H1 (cell line): ENCODE results near the gene NR5A2. TPM values are rescaled to one million over a fixed set of nuclear protein-coding genes. Genes with fewer than 3 reads are reported as not detected.

Source experiments
- CTCF ChIA-PET: fragments of 300-600 bp; sonication (Branson Sonifier 250); formaldehyde crosslinking; loops from one replicate; lab custom pipeline; 2021; ENCODE audit not compliant: partially characterized antibody; lab: Charles Lee
- POLR2A ChIA-PET: fragments of 300-600 bp; sonication (Branson Sonifier 250); formaldehyde crosslinking; loops from one replicate; lab custom pipeline; 2021; ENCODE audit warnings: inconsistent platforms; ENCODE audit not compliant: partially characterized antibody; lab: Charles Lee
- DNase-seq, 2 experiments: peaks; one replicate each; pipeline versions ENCODE4 v3.0.0 to v3.0.0-alpha.2; 2010 to 2022; ENCODE audit warnings: low spot score in 2 of 2, low read depth in 1 of 2, mixed read lengths in 1 of 2
- FAIRE-seq: peaks from 2 replicates; lab custom pipeline; 2011; peaks lifted over from hg19 to GRCh38; lab: Jason Lieb, UNC
- H2AFZ ChIP-seq: 2 replicates; pipeline ENCODE4 v1.8.1; 2012; ENCODE audit warnings: low read length, inconsistent platforms
- H2AK5ac ChIP-seq: 2 replicates; pipeline ENCODE4 v1.6.1; 2013; ENCODE audit warnings: low read depth, low read length
- H2BK120ac ChIP-seq: replicated peaks from 2 replicates; pipeline ENCODE3; 2013; ENCODE audit warnings: low read depth, low read length, inconsistent platforms
- H2BK12ac ChIP-seq: 2 replicates; pipeline ENCODE4 v1.6.1; 2013; ENCODE audit warnings: low read depth, low read length
- H2BK15ac ChIP-seq: 2 replicates; pipeline ENCODE4 v1.6.1; 2013; ENCODE audit warnings: low read length
- H2BK20ac ChIP-seq: 2 replicates; pipeline ENCODE4 v1.6.1; 2013; ENCODE audit warnings: low read length
- H2BK5ac ChIP-seq: 2 replicates; pipeline ENCODE4 v1.6.1; 2013; ENCODE audit warnings: low read depth, low read length
- H3K14ac ChIP-seq: 2 replicates; pipeline ENCODE4 v1.6.1; 2013; ENCODE audit warnings: inconsistent platforms; ENCODE audit not compliant: insufficient read length
- H3K18ac ChIP-seq: 2 replicates; pipeline ENCODE4 v1.6.1; 2013; ENCODE audit warnings: low read length; ENCODE audit errors: extremely low read depth
- H3K23ac ChIP-seq: 2 replicates; pipeline ENCODE4 v1.6.1; 2013; ENCODE audit warnings: inconsistent platforms; ENCODE audit not compliant: insufficient read length
- H3K23me2 ChIP-seq: 2 replicates; pipeline ENCODE4 v1.6.1; 2013; ENCODE audit warnings: low read depth, low read length
- H3K27ac ChIP-seq: 2 replicates; pipeline ENCODE4 v1.6.1; 2011; ENCODE audit warnings: low read depth, low read length, inconsistent platforms
- H3K27me3 ChIP-seq, 4 experiments: replicated peaks in 1 of 4; 1 replicate in 1 of 4; 2 replicates in 3 of 4; pipeline versions ENCODE4 v1.6.1 to v1.8.1; 2011 to 2013; ENCODE audit warnings: low read length in 3 of 4, mild to moderate bottlenecking in 3 of 4, inconsistent platforms in 2 of 4, mixed read lengths in 2 of 4, moderate library complexity in 1 of 4; ENCODE audit not compliant: control insufficient read depth in 3 of 4, insufficient read depth in 3 of 4; ENCODE audit errors: extremely low read depth in 1 of 4
- H3K36me3 ChIP-seq, 4 experiments: 2 replicates each; pipeline versions ENCODE4 v1.6.1 to v1.8.1; 2011 to 2013; ENCODE audit warnings: mild to moderate bottlenecking in 4 of 4, low read length in 3 of 4, moderate library complexity in 2 of 4, control low read depth in 1 of 4, inconsistent platforms in 1 of 4; ENCODE audit not compliant: insufficient read depth in 4 of 4, control insufficient read depth in 2 of 4
- H3K4ac ChIP-seq: replicated peaks from 2 replicates; pipeline ENCODE3; 2013; ENCODE audit warnings: low read length, low read depth, mixed read lengths, inconsistent platforms; ENCODE audit not compliant: insufficient read length
- H3K4me1 ChIP-seq, 4 experiments: replicated peaks in 1 of 4; 1 replicate in 1 of 4; 2 replicates in 3 of 4; pipeline versions ENCODE4 v1.6.1 to v1.8.1; 2011 to 2013; ENCODE audit warnings: low read length in 3 of 4, inconsistent platforms in 2 of 4, mixed read lengths in 1 of 4; ENCODE audit not compliant: insufficient read depth in 4 of 4, control insufficient read depth in 3 of 4
- H3K4me2 ChIP-seq, 2 experiments: 2 replicates each; pipeline versions ENCODE4 v1.6.1 to v1.8.1; 2011 to 2013; ENCODE audit warnings: low read depth in 2 of 2, low read length in 2 of 2, control low read depth in 1 of 2, inconsistent platforms in 1 of 2, mild to moderate bottlenecking in 1 of 2; ENCODE audit not compliant: insufficient read depth in 1 of 2
- H3K4me3 ChIP-seq, 4 experiments: fragments of 200-600, 300-600 bp in 1 of 4; sonication (generic), shearing (Covaris generic), sonication (Bioruptor Twin) in 1 of 4; 2 replicates each; pipeline versions ENCODE4 v1.5.1 to v1.8.1; 2011 to 2016; ENCODE audit warnings: low read length in 4 of 4, low read depth in 3 of 4, control low read depth in 2 of 4, inconsistent platforms in 2 of 4, mild to moderate bottlenecking in 2 of 4, mixed read lengths in 1 of 4, moderate library complexity in 1 of 4; ENCODE audit not compliant: insufficient read depth in 2 of 4; ENCODE audit errors: extremely low read depth in 1 of 4
- H3K56ac ChIP-seq: replicated peaks from 2 replicates; pipeline ENCODE3; 2013; ENCODE audit warnings: low read depth, mild to moderate bottlenecking, mixed read lengths, low read length, inconsistent platforms; ENCODE audit not compliant: insufficient read length
- H3K79me1 ChIP-seq: 2 replicates; pipeline ENCODE4 v1.6.1; 2013; ENCODE audit warnings: low read depth, low read length, control low read depth
- H3K79me2 ChIP-seq, 2 experiments: 2 replicates each; pipeline versions ENCODE4 v1.6.1 to v1.8.1; 2012 to 2013; ENCODE audit warnings: low read length in 2 of 2, mild to moderate bottlenecking in 2 of 2, inconsistent platforms in 1 of 2; ENCODE audit not compliant: insufficient read depth in 2 of 2, control insufficient read depth in 1 of 2
- H3K9ac ChIP-seq, 4 experiments: replicated peaks in 1 of 4; 1 replicate in 1 of 4; 2 replicates in 3 of 4; pipeline versions ENCODE4 v1.6.1 to v1.8.1; 2011 to 2013; ENCODE audit warnings: low read depth in 3 of 4, low read length in 3 of 4, control low read depth in 2 of 4, mild to moderate bottlenecking in 2 of 4, moderate library complexity in 2 of 4, inconsistent platforms in 1 of 4; ENCODE audit errors: extremely low read depth in 1 of 4
- H3K9me3 ChIP-seq, 2 experiments: 2 replicates each; pipeline versions ENCODE4 v1.6.1 to v1.8.1; 2012 to 2013; ENCODE audit warnings: mild to moderate bottlenecking in 2 of 2, moderate library complexity in 2 of 2, control low read depth in 1 of 2, inconsistent platforms in 1 of 2, low read depth in 1 of 2, low read length in 1 of 2, mixed read lengths in 1 of 2; ENCODE audit not compliant: insufficient read depth in 2 of 2
- H4K20me1 ChIP-seq, 2 experiments: replicated peaks in 1 of 2; 2 replicates each; pipeline versions ENCODE3 to v1.8.1; 2011 to 2013; ENCODE audit warnings: inconsistent platforms in 2 of 2, low read length in 2 of 2, mild to moderate bottlenecking in 1 of 2; ENCODE audit not compliant: insufficient read depth in 2 of 2, control insufficient read depth in 1 of 2
- H4K5ac ChIP-seq: 2 replicates; pipeline ENCODE4 v1.6.1; 2013; ENCODE audit warnings: low read length, low read depth, mixed read lengths, inconsistent platforms; ENCODE audit not compliant: insufficient read length
- H4K8ac ChIP-seq: 2 replicates; pipeline ENCODE4 v1.8.0; 2013; ENCODE audit warnings: mild to moderate bottlenecking, moderate library complexity, low read length, inconsistent platforms; ENCODE audit not compliant: insufficient read depth; ENCODE audit errors: extremely low read depth
- H4K91ac ChIP-seq: replicated peaks from 2 replicates; pipeline ENCODE3; 2013; ENCODE audit warnings: low read length, mixed read lengths, inconsistent platforms; ENCODE audit not compliant: insufficient read length
- GTF2F1 ChIP-seq: IDR thresholded peaks from 2 replicates; pipeline ENCODE4 v1.6.1; 2012; ENCODE audit warnings: low read depth, low read length, improper control_type of control experiment, borderline replicate concordance
- NRF1 ChIP-seq: IDR thresholded peaks from 2 replicates; pipeline ENCODE4 v1.6.1; 2011; ENCODE audit warnings: mild to moderate bottlenecking, low read depth, low read length, improper control_type of control experiment
- POLR2AphosphoS5 ChIP-seq: IDR thresholded peaks from 2 replicates; pipeline ENCODE4 v1.6.1; 2011; ENCODE audit warnings: low read depth, low read length
- TEAD4 ChIP-seq: IDR thresholded peaks from 2 replicates; pipeline ENCODE4 v1.6.1; 2012; ENCODE audit warnings: low read depth, low read length, inconsistent platforms, mixed read lengths
- WGBS, 2 experiments: shearing (Covaris generic) in 1 of 2; methylation state at CpG; one replicate each; pipeline versions ENCODE4 v1.1.6 to v1.1.7; 2013 to 2015; ENCODE audit warnings: low lambda C conversion rate in 2 of 2, mixed read lengths in 2 of 2, inconsistent platforms in 1 of 2, low coverage in 1 of 2, missing lambda C conversion rate in 1 of 2; ENCODE audit not compliant: insufficient replicate concordance in 2 of 2, insufficient coverage in 1 of 2, insufficient read length in 1 of 2; ENCODE audit errors: extremely low coverage in 1 of 2, missing lambda C conversion rate in 1 of 2; 5-methylcytosine and 5-hydroxymethylcytosine counted together
- polyA plus RNA-seq, 7 experiments: library from polyadenylated mRNA; depleted of rRNA in 3 of 7; stranded (reverse) in 5 of 7; unstranded in 2 of 7; fragments of >200 nt in 5 of 7; fragments of 200-250 nt in 2 of 7; gene quantifications; 1 replicate in 5 of 7; 2 replicates in 1 of 7; 4 replicates in 1 of 7; pipeline versions ENCODE4 v1.2.1 to v1.2.3, GENCODE V29; 2011 to 2013; ENCODE audit warnings: missing spikeins in 2 of 7, mixed read lengths in 2 of 7
- total RNA-seq: library from RNA; stranded (reverse); fragmentation: NEBNext Ultra II Directional; extraction: Animal tissue kit (Norgen Biotek cat#: 25700); gene quantifications from 2 replicates; pipeline ENCODE4 v1.2.1, GENCODE V29; 2021

The NR5A2 gene
- total and polyA plus RNA-seq, 2 of the 8 experiments (the other 6 are each of a cell fraction or from before 2014, with no cell fraction given) = 1.7 to 11.6 TPM

GRCh38 chr1:200075522-200075921 is 48.0 kb downstream of the NR5A2 start:
- Histone ChIP-seq H3K23me2 (no peaks in the 10 kb centered on the region), H3K79me2 (no peaks in the 10 kb centered on the region), H4K91ac (no peak overlapping the region), H3K4ac (no peak overlapping the region), H3K79me1 (no peaks in the 10 kb centered on the region), H3K4me2 (peak overlapping the region in 1 of 2 experiments; percentile 21; a peak in 1 of 4 replicates), H3K9me3 (no peaks in the 10 kb centered on the region), H3K14ac (no peak overlapping the region), H2BK5ac (no peak overlapping the region), H3K56ac (no peak overlapping the region), H2BK12ac (no peak overlapping the region; the same call in 1 of the 2 replicates), H2AK5ac (no peak overlapping the region), H4K8ac (no peak overlapping the region), H3K9ac (no peak overlapping the region), H3K18ac (no peak overlapping the region), H3K4me1 (peaks cover 0 to 6% (median 5%) of the 10 kb centered on the region in 4 experiments; a peak in 4 of 7 replicates), H4K5ac (no peak overlapping the region), H2BK20ac (no peak overlapping the region), H3K27me3 (peaks cover 0 to 1% (median 0%) of the 10 kb centered on the region in 4 experiments; a peak in 3 of 7 replicates), H2AFZ (no peak overlapping the region), H3K36me3 (no peaks in the 10 kb centered on the region), H2BK15ac (no peak overlapping the region), H3K23ac (no peak overlapping the region), H3K4me3 (0 out of 8 replicates have a peak overlapping the region, but pooled peaks of 1 of the 4 experiments have one; percentile 15), H3K27ac (no peak overlapping the region), H2BK120ac (no peak overlapping the region), H4K20me1 (no peaks in the 10 kb centered on the region)
- DNase-seq (no peak), FAIRE-seq (no peak)
- POLR2A ChIA-PET = no interaction called here
- CTCF ChIA-PET = interaction anchor here (0.6 to 0.8 kb wide), 3 partner anchors 22 to 934 kb away, joined by 3 read pairs; no protein-coding TSS in a partner anchor
- 63% methylated on average over 8 of the region's 8 CpGs; no CpG with 5 or more reads in 1 of the 2 experiments for WGBS, 2 experiments
- TF ChIP-seq POLR2AphosphoS5 = no peak
- no peak for TF ChIP-seq NRF1
- TF ChIP-seq GTF2F1 = no peak
- TF ChIP-seq TEAD4 = no peak
